Ishikawa (cell line): ENCODE results near the gene OR2J3.

ENCODE experiments used
- CEBPB ChIP-seq: IDR thresholded peaks from 2 replicates; pipeline ENCODE4 v1.6.1; 2012
- CREB1 ChIP-seq: IDR thresholded peaks from 2 replicates; pipeline ENCODE4 v1.6.1; 2012; ENCODE audit warnings: low read depth
- EGR1 ChIP-seq: IDR thresholded peaks from 2 replicates; pipeline ENCODE4 v1.6.1; 2012
- EP300 ChIP-seq: IDR thresholded peaks from 2 replicates; pipeline ENCODE4 v1.6.1; 2012; ENCODE audit warnings: borderline replicate concordance
- FOXM1 ChIP-seq: IDR thresholded peaks from 2 replicates; pipeline ENCODE4 v1.6.1; 2012; ENCODE audit warnings: low read depth, borderline replicate concordance
- MAX ChIP-seq: IDR thresholded peaks from 2 replicates; pipeline ENCODE4 v1.6.1; 2012
- NFIC ChIP-seq: IDR thresholded peaks from 2 replicates; pipeline ENCODE4 v1.6.1; 2012
- RAD21 ChIP-seq: IDR thresholded peaks from 2 replicates; pipeline ENCODE4 v1.6.1; 2012; ENCODE audit warnings: low read depth
- REST ChIP-seq: IDR thresholded peaks from 2 replicates; pipeline ENCODE4 v1.6.1; 2012; ENCODE audit warnings: low read depth, mild to moderate bottlenecking
- TAF1 ChIP-seq: IDR thresholded peaks from 2 replicates; pipeline ENCODE4 v1.6.1; 2012; ENCODE audit warnings: low read depth, mild to moderate bottlenecking
- TCF12 ChIP-seq: IDR thresholded peaks from 2 replicates; pipeline ENCODE4 v1.6.1; 2012; ENCODE audit warnings: low read depth
- TEAD4 ChIP-seq: IDR thresholded peaks from 2 replicates; pipeline ENCODE4 v1.6.1; 2012
- USF1 ChIP-seq: IDR thresholded peaks from 2 replicates; pipeline ENCODE4 v1.6.1; 2012
- YY1 ChIP-seq: IDR thresholded peaks from 2 replicates; pipeline ENCODE4 v1.6.1; 2012; ENCODE audit warnings: low read depth
- ZBTB7A ChIP-seq: IDR thresholded peaks from 2 replicates; pipeline ENCODE4 v1.6.1; 2012; ENCODE audit warnings: low read depth

OR2J3 gene

GRCh38 chr6:29130644-29131043 is 22.8 kb downstream of the OR2J3 start:
- TF ChIP-seq USF1, result no peak
- TF ChIP-seq RAD21, result no peak
- TF ChIP-seq ZBTB7A, result no peak
- no peak for TF ChIP-seq NFIC
- no peak for TF ChIP-seq EGR1
- TF ChIP-seq TAF1, result no peak
- TF ChIP-seq TCF12, result no peak
- no peak for TF ChIP-seq YY1
- TF ChIP-seq TEAD4, result no peak
- no peak for TF ChIP-seq EP300
- no peak for TF ChIP-seq CREB1

GRCh38 chr6:29131691-29132090 is 23.8 kb downstream of the OR2J3 start:
- TF ChIP-seq EGR1 (no peak), FOXM1 (no peak), MAX (no peak), EP300 (no peak), TAF1 (no peak), ZBTB7A (no peak), RAD21 (no peak), CEBPB (no peak), YY1 (no peak), NFIC (no peak)

- no peak; the same call in 1 of the 2 replicates for TF ChIP-seq CEBPB
- TF ChIP-seq EGR1, result no peak
- no peak for TF ChIP-seq TCF12
- no peak for TF ChIP-seq TEAD4
- no peak for TF ChIP-seq REST
- no peak for TF ChIP-seq RAD21
- no peak for TF ChIP-seq NFIC
- TF ChIP-seq USF1, result no peak
- no peak for TF ChIP-seq FOXM1
- TF ChIP-seq YY1, result no peak
- TF ChIP-seq EP300, result no peak
- TF ChIP-seq ZBTB7A, result no peak
- TF ChIP-seq MAX, result no peak
- no peak for TF ChIP-seq CREB1
- TF ChIP-seq TAF1, result no peak
These were observed 29.9 kb downstream of the OR2J3 start for GRCh38 chr6:29137724-29138123.

- TF ChIP-seq REST (no peak), RAD21 (no peak), CREB1 (no peak)
These were observed 33.7 kb downstream of the OR2J3 start for GRCh38 chr6:29141606-29142005.

- no peak for TF ChIP-seq TCF12
- no peak for TF ChIP-seq EGR1
- no peak for TF ChIP-seq CREB1
- no peak for TF ChIP-seq FOXM1
- TF ChIP-seq NFIC, result no peak
- no peak for TF ChIP-seq USF1
- TF ChIP-seq ZBTB7A, result no peak
- no peak for TF ChIP-seq MAX
- no peak for TF ChIP-seq YY1
- no peak for TF ChIP-seq TEAD4
- no peak for TF ChIP-seq TAF1
- TF ChIP-seq CEBPB, result no peak
- no peak for TF ChIP-seq REST
- TF ChIP-seq EP300, result no peak
- TF ChIP-seq RAD21, result no peak
These were observed 34.5 kb downstream of the OR2J3 start for GRCh38 chr6:29142309-29142708.
